ENCODE data around the gene PDSS2. TPM values are rescaled to one million over a fixed set of nuclear protein-coding genes. Genes with fewer than 3 reads are reported as not detected.

Gene PDSS2
- total and polyA plus RNA-seq, 2 of the 4 experiments (the other 2 are of a cell fraction): 8.6 to 9.2 TPM

GRCh38 chr6:107124934-107125348, 334.4 kb downstream of the PDSS2 start:
- Histone ChIP-seq H4K5ac (ENCODE audit: low read depth, low read length) (no peak overlapping the region), H4K8ac (ENCODE audit: low read depth in 2 of 2, low read length in 2 of 2) (no peak overlapping the region), H3K14ac (replicated peaks; ENCODE audit: low read depth, low read length) (no peak overlapping the region), H4K91ac (ENCODE audit: insufficient read depth, low read depth, low read length) (no peak overlapping the region), H3K9me3 (ENCODE audit: control insufficient read depth, insufficient read depth, low read length) (no peaks in the 10 kb centered on the region), H3K18ac (ENCODE audit: low read depth, low read length) (no peak overlapping the region), H3K23ac (ENCODE audit: low read depth, low read length) (no peak overlapping the region), H2BK120ac (ENCODE audit: low read depth, low read length) (no peak overlapping the region), H3K56ac (ENCODE audit: extremely low read depth, insufficient read depth, low read length) (no peak overlapping the region), H3K79me1 (ENCODE audit: low read depth in 1 of 2, low read length in 2 of 2) (no peaks in the 10 kb centered on the region), H2AK5ac (ENCODE audit: low read depth, low read length) (no peak overlapping the region), H2AFZ (replicated peaks; ENCODE audit: low read length, poor library complexity) (no peak overlapping the region), H3K36me3 (ENCODE audit: control insufficient read depth, insufficient read depth, low read length) (no peaks in the 10 kb centered on the region), H2BK5ac (ENCODE audit: low read depth, low read length, poor library complexity, severe bottlenecking) (no peak overlapping the region), H3K27me3 (ENCODE audit: control insufficient read depth, insufficient read depth, low read length) (no peaks in the 10 kb centered on the region), H2BK20ac (ENCODE audit: low read depth, low read length) (no peak overlapping the region), H3K9me1 (ENCODE audit: insufficient read depth, low read length) (no peaks in the 10 kb centered on the region), H2AK9ac (replicated peaks; ENCODE audit: low read depth, low read length, poor library complexity) (no peak overlapping the region), H3K4me2 (ENCODE audit: low read depth, low read length) (no peak overlapping the region), H3K4me1 (ENCODE audit: control insufficient read depth, insufficient read depth, low read length) (no peaks in the 10 kb centered on the region), H3K4ac (ENCODE audit: low read depth, low read length) (no peak overlapping the region), H3K4me3 (ENCODE audit: insufficient read depth, low read depth, low read length) (no peak overlapping the region), H3K27ac (ENCODE audit: insufficient read depth, low read length) (no peak overlapping the region), H4K20me1 (ENCODE audit: insufficient read depth, low read length) (no peaks in the 10 kb centered on the region), H3K9ac (ENCODE audit: low read depth, low read length) (no peak overlapping the region), H2BK15ac (ENCODE audit: low read depth, low read length) (no peak overlapping the region)
- CTCF ChIA-PET: no interaction called here
- DNase-seq (no peak), ATAC-seq (ENCODE audit: low read depth) (no peak)
- POLR2A ChIA-PET (ENCODE audit: unreplicated experiment): no interaction called here
- dilution Hi-C loops (cut with HindIII; ENCODE audit: low sequenced_read_pairs, unreplicated experiment) (no loop called here), in situ Hi-C loops (cut with MboI; ENCODE audit: low sequenced_read_pairs) (loop anchor here (10.0 kb wide), 1 partner anchor 370 kb away; the partner anchor contains the start of gene SOBP), intact Hi-C loops (cut with micrococcal nuclease) (no loop called here)
- no TSS peak for BruUV-seq (replicated peaks)
- TF ChIP-seq USF2 (IDR thresholded peaks at IDR 0.05; ENCODE audit: low read depth, low read length) (no peak), CTCF (conservative IDR thresholded peaks at IDR 0.05; ENCODE audit: low read depth, low read length) (no peak), RFX5 (IDR thresholded peaks at IDR 0.05; ENCODE audit: low read depth, low read length) (no peak), NFE2L2 (IDR thresholded peaks at IDR 0.05; ENCODE audit: low read depth, low read length) (no peak), MAFK (IDR thresholded peaks at IDR 0.05; ENCODE audit: low read depth, low read length) (no peak), BHLHE40 (IDR thresholded peaks at IDR 0.05; ENCODE audit: low read depth, low read length) (no peak), ELK1 (IDR thresholded peaks at IDR 0.05; ENCODE audit: borderline replicate concordance, low read depth, low read length) (no peak), MAZ (IDR thresholded peaks at IDR 0.05; ENCODE audit: borderline replicate concordance, low read depth, low read length) (no peak), CHD1 (IDR thresholded peaks at IDR 0.05; ENCODE audit: low read depth, low read length) (no peak), SMC3 (IDR thresholded peaks at IDR 0.05; ENCODE audit: low read depth, low read length) (no peak), RCOR1 (IDR thresholded peaks at IDR 0.05; ENCODE audit: insufficient replicate concordance, low read length) (no peak), FOS (IDR thresholded peaks at IDR 0.05; ENCODE audit: low read depth, low read length) (no peak), RAD21 (IDR thresholded peaks at IDR 0.05; ENCODE audit: low read length) (no peak), CEBPB (IDR thresholded peaks at IDR 0.05; ENCODE audit: low read depth, low read length) (no peak), POLR2A (IDR thresholded peaks at IDR 0.05; ENCODE audit: low read depth, low read length) (no peak), MXI1 (IDR thresholded peaks at IDR 0.05; ENCODE audit: borderline replicate concordance, low read depth, low read length) (no peak)
- no CpG with 5 or more reads among the region's 4 CpGs for WGBS, 2 experiments (ENCODE audit: extremely low coverage in 2 of 2, insufficient read length in 1 of 2)

Data from IMR-90 (cell line).